Measurements from ENCODE around the gene COX7B2.

DNA sequence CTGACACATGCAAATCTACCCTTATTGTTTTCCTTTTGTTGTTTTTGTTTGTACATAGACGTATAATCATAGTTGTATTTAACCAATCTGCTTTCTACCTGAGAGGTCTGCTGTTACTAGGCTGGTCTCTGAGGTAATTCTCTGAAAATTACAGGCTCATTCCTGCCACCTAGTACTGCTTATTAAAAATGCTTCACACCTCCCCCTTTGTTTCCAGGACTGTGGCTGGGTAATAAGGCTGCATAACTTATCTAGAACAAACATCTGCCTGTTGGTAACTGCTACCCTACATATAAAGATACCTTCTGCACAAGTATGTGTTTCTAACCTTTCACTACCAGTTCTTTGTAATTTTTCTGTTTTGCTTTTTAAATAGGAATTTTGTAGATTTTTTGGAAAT, 34.2 kb downstream of the COX7B2 start:
- TF ChIP-seq, protein P1, sequence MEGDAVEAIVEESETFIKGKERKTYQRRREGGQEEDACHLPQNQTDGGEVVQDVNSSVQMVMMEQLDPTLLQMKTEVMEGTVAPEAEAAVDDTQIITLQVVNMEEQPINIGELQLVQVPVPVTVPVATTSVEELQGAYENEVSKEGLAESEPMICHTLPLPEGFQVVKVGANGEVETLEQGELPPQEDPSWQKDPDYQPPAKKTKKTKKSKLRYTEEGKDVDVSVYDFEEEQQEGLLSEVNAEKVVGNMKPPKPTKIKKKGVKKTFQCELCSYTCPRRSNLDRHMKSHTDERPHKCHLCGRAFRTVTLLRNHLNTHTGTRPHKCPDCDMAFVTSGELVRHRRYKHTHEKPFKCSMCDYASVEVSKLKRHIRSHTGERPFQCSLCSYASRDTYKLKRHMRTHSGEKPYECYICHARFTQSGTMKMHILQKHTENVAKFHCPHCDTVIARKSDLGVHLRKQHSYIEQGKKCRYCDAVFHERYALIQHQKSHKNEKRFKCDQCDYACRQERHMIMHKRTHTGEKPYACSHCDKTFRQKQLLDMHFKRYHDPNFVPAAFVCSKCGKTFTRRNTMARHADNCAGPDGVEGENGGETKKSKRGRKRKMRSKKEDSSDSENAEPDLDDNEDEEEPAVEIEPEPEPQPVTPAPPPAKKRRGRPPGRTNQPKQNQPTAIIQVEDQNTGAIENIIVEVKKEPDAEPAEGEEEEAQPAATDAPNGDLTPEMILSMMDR (conservative IDR thresholded peaks at IDR 0.05), result no peak
- no peak for TF ChIP-seq EZH2 (IDR thresholded peaks at IDR 0.05; ENCODE audit: low read depth)
